ENCODE measurements around the gene TRIM7.

- TF ChIP-seq, protein P1, sequence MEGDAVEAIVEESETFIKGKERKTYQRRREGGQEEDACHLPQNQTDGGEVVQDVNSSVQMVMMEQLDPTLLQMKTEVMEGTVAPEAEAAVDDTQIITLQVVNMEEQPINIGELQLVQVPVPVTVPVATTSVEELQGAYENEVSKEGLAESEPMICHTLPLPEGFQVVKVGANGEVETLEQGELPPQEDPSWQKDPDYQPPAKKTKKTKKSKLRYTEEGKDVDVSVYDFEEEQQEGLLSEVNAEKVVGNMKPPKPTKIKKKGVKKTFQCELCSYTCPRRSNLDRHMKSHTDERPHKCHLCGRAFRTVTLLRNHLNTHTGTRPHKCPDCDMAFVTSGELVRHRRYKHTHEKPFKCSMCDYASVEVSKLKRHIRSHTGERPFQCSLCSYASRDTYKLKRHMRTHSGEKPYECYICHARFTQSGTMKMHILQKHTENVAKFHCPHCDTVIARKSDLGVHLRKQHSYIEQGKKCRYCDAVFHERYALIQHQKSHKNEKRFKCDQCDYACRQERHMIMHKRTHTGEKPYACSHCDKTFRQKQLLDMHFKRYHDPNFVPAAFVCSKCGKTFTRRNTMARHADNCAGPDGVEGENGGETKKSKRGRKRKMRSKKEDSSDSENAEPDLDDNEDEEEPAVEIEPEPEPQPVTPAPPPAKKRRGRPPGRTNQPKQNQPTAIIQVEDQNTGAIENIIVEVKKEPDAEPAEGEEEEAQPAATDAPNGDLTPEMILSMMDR (conservative IDR thresholded peaks at IDR 0.05; ENCODE audit: low read depth, low read length) = no peak
- no peak for TF ChIP-seq EZH2 (IDR thresholded peaks at IDR 0.05; ENCODE audit: borderline replicate concordance, low read depth, low read length, poor library complexity, severe bottlenecking)
These were observed 46.1 kb downstream of the TRIM7 start for GRCh38 chr5:181158869-181159268.
